Lower lobe of right lung (tissue), 2 donors: Measurements from ENCODE around the gene AKIRIN2. TPM values are rescaled to one million over a fixed set of nuclear protein-coding genes. Genes with fewer than 3 reads are reported as not detected.
A peak's percentile ranks its signal among the peaks of the same experiment; 100 is the strongest.

Source experiments
- ATAC-seq, 2 donors: fragments of 200-7000 bp; cut with Tn5 transposase; one replicate each; pipeline ENCODE4 v1.9.1; 2020 to 2022; ENCODE audit warnings: mild to moderate bottlenecking in 2 of 2, moderate library complexity in 2 of 2
- DNase-seq: peaks from one replicate; pipeline ENCODE4 v3.0.0-alpha.2; 2020
- H3K27ac ChIP-seq: fragments of 200-600 bp; one replicate; pipeline ENCODE4 v1.8.0; 2022
- H3K27me3 ChIP-seq: fragments of 200-600 bp; one replicate; pipeline ENCODE4 v1.8.0; 2022; ENCODE audit warnings: low read depth
- H3K36me3 ChIP-seq: fragments of 200-600 bp; one replicate; pipeline ENCODE4 v1.8.0; 2022; ENCODE audit warnings: mild to moderate bottlenecking
- H3K4me1 ChIP-seq: fragments of 200-600 bp; one replicate; pipeline ENCODE4 v1.8.0; 2022
- H3K4me3 ChIP-seq: fragments of 200-600 bp; one replicate; pipeline ENCODE4 v1.8.0; 2022; ENCODE audit warnings: mild to moderate bottlenecking
- H3K9me3 ChIP-seq: fragments of 200-600 bp; one replicate; pipeline ENCODE4 v1.8.0; 2022
- CTCF ChIP-seq: fragments of 200-600 bp; IDR thresholded peaks from one replicate; pipeline ENCODE4 v1.8.0; 2022; ENCODE audit warnings: antibody characterized with exemption, mild to moderate bottlenecking
- intact Hi-C: fragments of 100-400 bp; cut with DNase I; formaldehyde crosslinking; loops from one replicate; pipeline ENCODE4 v1.11.0; 2022
- total RNA-seq: library from RNA; stranded (reverse); fragmentation: NEBNext Ultra II Directional; extraction: Animal tissue kit (Norgen Biotek cat#: 25700); gene quantifications from one replicate; pipeline ENCODE4 v1.2.1, GENCODE V29; 2021
- donor health status: DM: no; HTN: yes; CAD: no; lungs with severe emphysema.

The AKIRIN2 gene
- total RNA-seq, 1 donor from 2014 or later, result 67.6 TPM

GRCh38 chr6:87683890-87684289, 18.1 kb downstream of the AKIRIN2 start:
- no peak for TF ChIP-seq CTCF
- Histone ChIP-seq H3K4me3 (no peak overlapping the region), H3K9me3 (no peaks in the 10 kb centered on the region), H3K27me3 (no peaks in the 10 kb centered on the region), H3K4me1 (peaks cover 41% of the 10 kb centered on the region), H3K36me3 (peaks cover 18% of the 10 kb centered on the region), H3K27ac (no peak overlapping the region)
- ATAC-seq (no peak), DNase-seq (no peak)
- intact Hi-C loops, result no loop called here

- Histone ChIP-seq H3K27me3 (no peaks in the 10 kb centered on the region), H3K9me3 (no peaks in the 10 kb centered on the region), H3K4me3 (no peak overlapping the region), H3K27ac (no peak overlapping the region), H3K4me1 (peaks cover 33% of the 10 kb centered on the region), H3K36me3 (peaks cover 34% of the 10 kb centered on the region)
- DNase-seq (no peak), ATAC-seq (no peak)
- TF ChIP-seq CTCF, result no peak
- intact Hi-C loops, result no loop called here
These were observed 19.7 kb downstream of the AKIRIN2 start for GRCh38 chr6:87682310-87682709.

- peaks cover 70% of the 10 kb centered on the region for H3K36me3 ChIP-seq
- TF ChIP-seq CTCF, result no peak
- no peaks in the 10 kb centered on the region for H3K9me3 ChIP-seq
- H3K4me3 ChIP-seq, result no peak overlapping the region
- H3K27me3 ChIP-seq, result no peaks in the 10 kb centered on the region
- H3K27ac ChIP-seq, result no peak overlapping the region
- no peak for DNase-seq
- peaks cover 8% of the 10 kb centered on the region for H3K4me1 ChIP-seq
- ATAC-seq, result peak; percentile 52 to 61
- intact Hi-C loops, result no loop called here
These were observed 26.9 kb downstream of the AKIRIN2 start for GRCh38 chr6:87675004-87675681.

GRCh38 chr6:87674290-87674689, 27.7 kb downstream of the AKIRIN2 start:
- H3K9me3 ChIP-seq, result no peaks in the 10 kb centered on the region
- TF ChIP-seq CTCF, result no peak
- peaks cover 8% of the 10 kb centered on the region for H3K4me1 ChIP-seq
- ATAC-seq (no peak), DNase-seq (no peak)
- peaks cover 68% of the 10 kb centered on the region for H3K36me3 ChIP-seq
- H3K27me3 ChIP-seq, result no peaks in the 10 kb centered on the region
- no peak overlapping the region for H3K27ac ChIP-seq
- intact Hi-C loops, result no loop called here
- no peak overlapping the region for H3K4me3 ChIP-seq

GRCh38 chr6:87673237-87673636, 28.8 kb downstream of the AKIRIN2 start:
- DNase-seq (no peak), ATAC-seq (no peak)
- peaks cover 8% of the 10 kb centered on the region for H3K4me1 ChIP-seq
- no peak overlapping the region for H3K27ac ChIP-seq
- H3K4me3 ChIP-seq, result no peak overlapping the region
- intact Hi-C loops, result no loop called here
- peaks cover 57% of the 10 kb centered on the region for H3K36me3 ChIP-seq
- H3K27me3 ChIP-seq, result no peaks in the 10 kb centered on the region
- no peaks in the 10 kb centered on the region for H3K9me3 ChIP-seq
- TF ChIP-seq CTCF, result no peak
